ENCODE data around the gene ZRANB3. TPM values are rescaled to one million over a fixed set of nuclear protein-coding genes. Genes with fewer than 3 reads are reported as not detected.

Gene ZRANB3
- total and polyA plus RNA-seq, 2 of the 13 experiments (the other 11 are each of a cell fraction or from before 2014, with no cell fraction given): 5.8 to 25.2 TPM

DNA sequence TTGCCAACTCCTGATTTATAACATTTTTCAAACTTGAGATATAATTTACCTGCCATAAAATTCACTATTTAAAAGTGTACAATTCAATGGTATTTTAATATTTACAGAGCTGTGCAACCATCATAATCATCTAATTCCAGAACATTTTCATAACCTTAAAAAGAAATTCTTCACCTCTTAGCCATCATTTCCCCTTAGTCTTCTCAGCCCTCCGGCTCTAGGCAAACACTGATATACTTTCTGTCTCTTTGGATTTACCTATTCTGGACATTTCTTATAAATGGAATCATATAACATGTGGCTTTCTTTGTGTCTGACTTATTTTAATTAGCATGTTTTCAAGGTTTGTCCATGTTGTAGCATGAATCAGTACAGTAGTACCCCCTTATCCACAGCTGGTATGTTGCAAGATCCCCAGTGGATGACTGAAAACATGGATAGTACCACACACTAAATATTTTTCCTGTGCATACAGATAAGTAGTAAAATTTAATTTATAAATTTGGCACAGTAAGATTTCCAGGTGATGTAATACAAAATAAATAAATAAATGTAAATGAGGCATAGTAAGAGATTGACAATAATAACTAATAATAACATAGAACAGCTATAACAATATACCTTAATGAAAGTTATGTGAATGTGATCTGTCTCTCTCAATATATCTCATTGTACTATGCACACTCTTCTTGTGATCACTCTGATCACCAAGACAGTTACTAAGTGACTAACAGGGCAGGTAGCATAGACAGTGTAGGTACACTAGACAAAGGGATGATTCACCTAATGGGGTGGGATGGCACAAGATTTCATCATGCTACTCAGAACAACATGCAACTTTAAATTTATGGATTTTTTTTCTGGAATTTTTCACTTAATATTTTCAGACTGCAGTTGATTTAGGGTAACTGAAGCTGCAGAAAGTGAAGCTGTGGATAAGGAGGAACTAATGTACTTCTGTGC is 405.8 kb downstream of the ZRANB3 start:
- BruUV-seq (replicated peaks): no TSS peak
- no peak overlapping the region for H3K4me2 ChIP-seq (ENCODE audit: low read depth, low read length)
- intact Hi-C loops (cut with micrococcal nuclease; ENCODE audit: unreplicated experiment): loop anchor here (1.0 kb wide), 1 partner anchor 34 kb away; no protein-coding TSS in a partner anchor
- no peaks in the 10 kb centered on the region for H3K4me1 ChIP-seq (ENCODE audit: insufficient read depth, low read length)
- DNase-seq (ENCODE audit: low spot score) (no peak), ATAC-seq (peak; percentile 57), FAIRE-seq (no peak)
- peaks cover 9 to 48% of the 10 kb centered on the region in 2 experiments; a peak in 4 of 5 replicates for H3K36me3 ChIP-seq (replicated peaks in 1 of 2; ENCODE audit: control insufficient read depth in 1 of 2, insufficient read depth in 2 of 2, low read length in 2 of 2)
- no peak overlapping the region for H3K4me3 ChIP-seq (replicated peaks in 1 of 3; ENCODE audit: insufficient read depth in 1 of 3, low read depth in 2 of 3, low read length in 3 of 3)
- H3K9me3 ChIP-seq (ENCODE audit: low read length): no peaks in the 10 kb centered on the region
- no peak overlapping the region for H3K9ac ChIP-seq (ENCODE audit: insufficient read depth, low read depth, low read length)
- ChIA-PET POLR2A (no interaction called here), CTCF (ENCODE audit: low intra/inter-chr PET ratio, low total read pairs) (no interaction called here)
- H3K27me3 ChIP-seq (ENCODE audit: control insufficient read depth in 1 of 2, insufficient read depth in 2 of 2, low read length in 2 of 2): no peaks in the 10 kb centered on the region
- WGBS (ENCODE audit: low lambda C conversion rate): 97% methylated on average over 1 of the region's 1 CpG
- no peaks in the 10 kb centered on the region for H3K79me2 ChIP-seq (ENCODE audit: insufficient read depth, low read length)
- no peak overlapping the region for H2AFZ ChIP-seq (ENCODE audit: low read length)
- H3K27ac ChIP-seq (ENCODE audit: extremely low read length, insufficient read depth, low read length): no peak overlapping the region
- in situ Hi-C loops (cut with HindIII; ENCODE audit: extremely low pct_ligation_motif_present, low pct_unique_long_range_greater_than_20kb): no loop called here
- no peaks in the 10 kb centered on the region for H4K20me1 ChIP-seq (ENCODE audit: insufficient read depth, low read length)
- no peak for TF ChIP-seq ZBTB3 (CRISPR knock-in tag; IDR thresholded peaks at IDR 0.05; ENCODE audit: borderline replicate concordance, low read depth)
- no peak for TF ChIP-seq IRF9 (CRISPR knock-in tag; IDR thresholded peaks at IDR 0.05; ENCODE audit: borderline replicate concordance)
- no peak for TF ChIP-seq ZNF768 (CRISPR knock-in tag; IDR thresholded peaks at IDR 0.05)
- no peak for TF ChIP-seq NR2F1 (CRISPR knock-in tag; IDR thresholded peaks at IDR 0.05)
- TF ChIP-seq ZNF646 (CRISPR knock-in tag; IDR thresholded peaks at IDR 0.05): no peak
- TF ChIP-seq ZNF780A (CRISPR knock-in tag; IDR thresholded peaks at IDR 0.05): no peak
- TF ChIP-seq, protein P1, sequence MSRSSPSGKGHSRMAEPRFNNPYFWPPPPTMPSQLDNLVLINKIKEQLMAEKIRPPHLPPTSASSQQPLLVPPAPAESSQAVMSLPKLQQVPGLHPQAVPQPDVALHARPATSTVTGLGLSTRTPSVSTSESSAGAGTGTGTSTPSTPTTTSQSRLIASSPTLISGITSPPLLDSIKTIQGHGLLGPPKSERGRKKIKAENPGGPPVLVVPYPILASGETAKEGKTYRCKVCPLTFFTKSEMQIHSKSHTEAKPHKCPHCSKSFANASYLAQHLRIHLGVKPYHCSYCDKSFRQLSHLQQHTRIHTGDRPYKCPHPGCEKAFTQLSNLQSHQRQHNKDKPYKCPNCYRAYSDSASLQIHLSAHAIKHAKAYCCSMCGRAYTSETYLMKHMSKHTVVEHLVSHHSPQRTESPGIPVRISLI (CRISPR knock-in tag; IDR thresholded peaks at IDR 0.05; ENCODE audit: borderline replicate concordance): no peak
- no peak for TF ChIP-seq NAIF1 (CRISPR knock-in tag; IDR thresholded peaks at IDR 0.05; ENCODE audit: borderline replicate concordance)
- TF ChIP-seq, protein P2, sequence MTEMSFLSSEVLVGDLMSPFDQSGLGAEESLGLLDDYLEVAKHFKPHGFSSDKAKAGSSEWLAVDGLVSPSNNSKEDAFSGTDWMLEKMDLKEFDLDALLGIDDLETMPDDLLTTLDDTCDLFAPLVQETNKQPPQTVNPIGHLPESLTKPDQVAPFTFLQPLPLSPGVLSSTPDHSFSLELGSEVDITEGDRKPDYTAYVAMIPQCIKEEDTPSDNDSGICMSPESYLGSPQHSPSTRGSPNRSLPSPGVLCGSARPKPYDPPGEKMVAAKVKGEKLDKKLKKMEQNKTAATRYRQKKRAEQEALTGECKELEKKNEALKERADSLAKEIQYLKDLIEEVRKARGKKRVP (CRISPR knock-in tag; IDR thresholded peaks at IDR 0.05): peak in 1 of 2 experiments; percentile 90; a peak in 2 of 4 replicates
- peak; percentile 80 for TF ChIP-seq FOSL2 (CRISPR knock-in tag; IDR thresholded peaks at IDR 0.05)
- TF ChIP-seq CEBPB (IDR thresholded peaks at IDR 0.05; ENCODE audit: borderline replicate concordance, low read depth, low read length): 0 out of 2 replicates have a peak, but pooled peaks have one; percentile 16

Measured in HepG2 (cell line).